ENCODE results near the gene FAM200A. TPM values are rescaled to one million over a fixed set of nuclear protein-coding genes. Genes with fewer than 3 reads are reported as not detected.
"Not testable (repeated sequence)": the region's sequence is repeated elsewhere in the genome, so short reads cannot be mapped to it uniquely, and the experiment has no call there.

Gene FAM200A
- total RNA-seq, 1 donor from 2014 or later, result 21.1 TPM

DNA sequence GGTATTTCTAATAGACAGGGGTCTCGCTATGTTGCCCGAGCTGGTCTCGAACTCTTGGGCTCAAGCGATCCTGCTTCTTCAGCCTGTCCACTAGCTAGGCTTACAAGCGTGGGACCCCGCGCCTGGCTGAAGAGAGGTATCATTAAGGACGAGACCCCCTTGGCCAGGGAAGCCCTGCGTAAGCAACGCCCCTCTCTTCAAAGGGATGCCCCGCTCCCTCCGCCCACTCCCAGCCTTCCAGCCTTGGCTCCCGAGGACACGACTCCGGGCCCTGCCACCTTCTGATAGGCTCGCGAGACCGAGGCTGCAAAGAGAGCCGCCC is 47.7 kb downstream of the FAM200A start:
- Histone ChIP-seq H3K4me2 (peak overlapping the region; percentile 60), H3K4me3 (peak overlapping the region; percentile 92), H3K9me3 (ENCODE audit: low read depth) (no peaks in the 10 kb centered on the region), H4K20me1 (ENCODE audit: low read depth) (peaks cover 4% of the 10 kb centered on the region), H3K36me3 (no peaks in the 10 kb centered on the region), H2AFZ (replicated peaks) (no peak overlapping the region), H3K9ac (no peak overlapping the region), H3K27ac (no peak overlapping the region), H3K27me3 (no peaks in the 10 kb centered on the region), H3K4me1 (peaks cover 9% of the 10 kb centered on the region), H3K79me2 (ENCODE audit: low read depth) (peaks cover 56% of the 10 kb centered on the region), H3F3A (ENCODE audit: low read depth) (peaks cover 30% of the 10 kb centered on the region)
- Mint-ChIP-seq H3K27me3 (ENCODE audit: insufficient read depth, low read depth) (peaks cover 4% of the 10 kb centered on the region), H3K4me3 (peak overlapping the region; percentile 97), H3K27ac (peak overlapping the region; percentile 97), H3K4me1 (peaks cover 26% of the 10 kb centered on the region), H3K9me3 (no peaks in the 10 kb centered on the region), H3K36me3 (peaks cover 5% of the 10 kb centered on the region)
- DNase-seq (ENCODE audit: low spot score), result peak; percentile 99
- TF ChIP-seq EZH2phosphoT487 (IDR thresholded peaks at IDR 0.05) (no peak), EZH2 (IDR thresholded peaks at IDR 0.05) (no peak)
- TF ChIP-seq, protein P1, sequence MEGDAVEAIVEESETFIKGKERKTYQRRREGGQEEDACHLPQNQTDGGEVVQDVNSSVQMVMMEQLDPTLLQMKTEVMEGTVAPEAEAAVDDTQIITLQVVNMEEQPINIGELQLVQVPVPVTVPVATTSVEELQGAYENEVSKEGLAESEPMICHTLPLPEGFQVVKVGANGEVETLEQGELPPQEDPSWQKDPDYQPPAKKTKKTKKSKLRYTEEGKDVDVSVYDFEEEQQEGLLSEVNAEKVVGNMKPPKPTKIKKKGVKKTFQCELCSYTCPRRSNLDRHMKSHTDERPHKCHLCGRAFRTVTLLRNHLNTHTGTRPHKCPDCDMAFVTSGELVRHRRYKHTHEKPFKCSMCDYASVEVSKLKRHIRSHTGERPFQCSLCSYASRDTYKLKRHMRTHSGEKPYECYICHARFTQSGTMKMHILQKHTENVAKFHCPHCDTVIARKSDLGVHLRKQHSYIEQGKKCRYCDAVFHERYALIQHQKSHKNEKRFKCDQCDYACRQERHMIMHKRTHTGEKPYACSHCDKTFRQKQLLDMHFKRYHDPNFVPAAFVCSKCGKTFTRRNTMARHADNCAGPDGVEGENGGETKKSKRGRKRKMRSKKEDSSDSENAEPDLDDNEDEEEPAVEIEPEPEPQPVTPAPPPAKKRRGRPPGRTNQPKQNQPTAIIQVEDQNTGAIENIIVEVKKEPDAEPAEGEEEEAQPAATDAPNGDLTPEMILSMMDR (IDR thresholded peaks at IDR 0.05), result no peak

DNA sequence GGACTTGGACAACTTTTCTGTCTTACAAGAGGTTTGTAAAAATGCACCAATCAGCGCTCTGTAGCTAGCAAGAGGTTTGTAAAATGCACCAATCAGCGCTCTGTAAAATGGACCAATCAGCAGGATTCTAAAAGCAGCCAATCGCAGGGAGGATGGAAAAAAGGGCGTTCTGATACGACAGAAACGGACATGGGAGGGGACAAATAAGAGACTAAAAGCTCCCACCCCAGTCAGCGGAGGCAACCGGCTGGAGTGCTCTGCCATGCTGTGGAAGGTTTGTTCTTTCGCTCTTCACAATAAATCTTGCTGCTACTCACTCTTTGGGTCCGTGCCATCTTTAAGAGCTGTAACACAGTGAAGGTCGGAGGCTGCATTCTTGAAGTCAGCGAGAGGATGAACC is 50.7 kb downstream of the FAM200A start:
- not testable (repeated sequence) for H3K9ac ChIP-seq; H3K9me3 ChIP-seq (ENCODE audit: low read depth); H3K27me3 ChIP-seq; H3K36me3 ChIP-seq; H3K27me3 Mint-ChIP-seq (ENCODE audit: insufficient read depth, low read depth); H3K9me3 Mint-ChIP-seq; H2AFZ ChIP-seq (replicated peaks); DNase-seq (ENCODE audit: low spot score); H3K27ac ChIP-seq; H3K27ac Mint-ChIP-seq; H3K4me2 ChIP-seq
- H3K4me1 Mint-ChIP-seq, result peaks cover 34% of the 10 kb centered on the region
- H3K36me3 Mint-ChIP-seq, result peaks cover 15% of the 10 kb centered on the region
- H3K79me2 ChIP-seq (ENCODE audit: low read depth), result peaks cover 56% of the 10 kb centered on the region
- peaks cover 29% of the 10 kb centered on the region for H3F3A ChIP-seq (ENCODE audit: low read depth)
- peak overlapping the region; percentile 84 for H3K4me3 ChIP-seq
- peak overlapping the region; percentile 100 for H3K4me3 Mint-ChIP-seq
- peaks cover 18% of the 10 kb centered on the region for H3K4me1 ChIP-seq
- peaks cover 20% of the 10 kb centered on the region for H4K20me1 ChIP-seq (ENCODE audit: low read depth)

DNA sequence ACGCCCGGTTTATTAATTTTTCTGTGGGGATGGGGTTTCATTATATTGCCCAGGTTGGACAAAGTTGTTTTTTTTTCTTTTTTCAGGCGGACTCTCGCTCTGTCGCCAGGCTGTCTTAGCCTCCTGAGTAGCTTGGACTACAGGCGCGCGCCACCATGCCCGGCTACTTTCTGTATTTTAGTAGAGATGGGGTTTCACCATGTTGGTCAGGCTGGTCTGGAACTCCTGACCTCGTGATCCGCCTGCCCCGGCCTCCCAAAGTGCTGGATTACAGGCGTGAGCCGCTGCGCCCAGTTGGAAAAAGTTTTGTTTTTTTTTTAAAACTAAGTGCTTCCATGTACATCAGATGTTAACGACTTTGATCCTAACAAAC is 51.3 kb downstream of the FAM200A start:
- no peak overlapping the region for H3K27ac ChIP-seq

More for the DNA sequence above, 51.3 kb downstream of the FAM200A start:
- H3K27ac Mint-ChIP-seq, result peak overlapping the region; percentile 72
- no peak for DNase-seq (ENCODE audit: low spot score)
- H3K9ac ChIP-seq, result peak overlapping the region; percentile 51
- peak overlapping the region; percentile 84 for H3K4me3 ChIP-seq
- H3K4me1 ChIP-seq, result peaks cover 13% of the 10 kb centered on the region
- TF ChIP-seq, protein P1 (IDR thresholded peaks at IDR 0.05), result no peak
- no peak for TF ChIP-seq EZH2 (IDR thresholded peaks at IDR 0.05)
- TF ChIP-seq EZH2phosphoT487 (IDR thresholded peaks at IDR 0.05), result no peak
- peak overlapping the region; percentile 100 for H3K4me3 Mint-ChIP-seq
- peaks cover 4% of the 10 kb centered on the region for H3K27me3 Mint-ChIP-seq (ENCODE audit: insufficient read depth, low read depth)
- H3K9me3 Mint-ChIP-seq, result no peaks in the 10 kb centered on the region
- no peaks in the 10 kb centered on the region for H3K27me3 ChIP-seq
- peaks cover 18% of the 10 kb centered on the region for H3K36me3 Mint-ChIP-seq
- peak overlapping the region; percentile 64 for H2AFZ ChIP-seq (replicated peaks)
- no peaks in the 10 kb centered on the region for H3K9me3 ChIP-seq (ENCODE audit: low read depth)
- H3K36me3 ChIP-seq, result no peaks in the 10 kb centered on the region
- H3K79me2 ChIP-seq (ENCODE audit: low read depth), result peaks cover 56% of the 10 kb centered on the region
- peaks cover 20% of the 10 kb centered on the region for H4K20me1 ChIP-seq (ENCODE audit: low read depth)
- peaks cover 28% of the 10 kb centered on the region for H3K4me1 Mint-ChIP-seq
- H3F3A ChIP-seq (ENCODE audit: low read depth), result peaks cover 23% of the 10 kb centered on the region
- H3K4me2 ChIP-seq, result peak overlapping the region; percentile 80
